Skeletal muscle cell (primary cell): ENCODE measurements around the gene NUMA1.

Experiments used
- DNase-seq: peaks from one replicate; pipeline ENCODE4 v3.0.0-alpha.2; 2010; ENCODE audit warnings: low read depth
- H3K4me3 ChIP-seq: 2 replicates; pipeline ENCODE4 v1.5.1; 2011; ENCODE audit warnings: low read depth, mild to moderate bottlenecking, control low read depth, low read length, moderate library complexity

Gene NUMA1

DNA sequence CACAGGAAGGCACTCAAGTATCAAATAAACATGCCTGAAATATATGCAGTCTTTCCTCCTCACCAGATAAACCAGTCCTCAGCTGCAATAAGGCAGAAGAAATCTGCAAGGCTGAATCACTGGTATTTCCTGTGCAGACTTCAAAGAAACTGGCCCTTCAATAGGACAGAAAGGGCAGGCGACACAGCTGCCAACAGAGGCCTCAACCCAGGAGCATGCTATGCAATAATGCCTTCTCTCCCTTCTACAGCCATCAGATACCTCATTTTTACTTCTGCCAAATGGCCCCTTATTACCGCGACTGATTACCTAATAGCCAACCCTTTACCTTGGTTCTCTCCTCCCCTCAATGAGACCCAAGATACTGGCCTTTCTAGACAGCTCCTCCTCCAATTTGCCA, 8.0 kb downstream of the NUMA1 start:
- DNase-seq, result peak; percentile 36
- no peak overlapping the region for H3K4me3 ChIP-seq

GRCh38 chr11:72070491-72070890, 9.9 kb downstream of the NUMA1 start:
- no peak overlapping the region for H3K4me3 ChIP-seq
- no peak for DNase-seq

- peak; percentile 53 for DNase-seq
- H3K4me3 ChIP-seq, result no peak overlapping the region
Measured at GRCh38 chr11:72069787-72070251, 10.5 kb downstream of the NUMA1 start.

DNA sequence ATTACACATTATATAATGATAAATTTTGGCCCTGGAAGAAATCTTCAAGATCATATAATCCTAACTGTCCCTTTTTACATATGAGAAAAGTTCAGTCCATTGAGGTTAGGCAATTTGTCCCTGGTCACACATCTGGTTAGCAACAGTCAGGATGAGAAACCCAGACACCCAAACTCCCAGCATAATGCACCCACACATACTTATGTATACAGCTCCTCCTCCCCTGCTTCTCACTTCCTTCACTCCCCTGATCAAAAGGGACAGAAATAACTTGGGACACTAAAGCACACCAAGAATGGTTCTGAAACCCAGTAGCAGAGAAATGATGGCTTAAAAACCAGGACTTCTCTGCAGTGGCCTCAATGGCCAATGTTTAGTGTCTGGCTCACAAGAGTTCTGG, 11.1 kb downstream of the NUMA1 start:
- H3K4me3 ChIP-seq, result no peak overlapping the region
- no peak for DNase-seq

DNA sequence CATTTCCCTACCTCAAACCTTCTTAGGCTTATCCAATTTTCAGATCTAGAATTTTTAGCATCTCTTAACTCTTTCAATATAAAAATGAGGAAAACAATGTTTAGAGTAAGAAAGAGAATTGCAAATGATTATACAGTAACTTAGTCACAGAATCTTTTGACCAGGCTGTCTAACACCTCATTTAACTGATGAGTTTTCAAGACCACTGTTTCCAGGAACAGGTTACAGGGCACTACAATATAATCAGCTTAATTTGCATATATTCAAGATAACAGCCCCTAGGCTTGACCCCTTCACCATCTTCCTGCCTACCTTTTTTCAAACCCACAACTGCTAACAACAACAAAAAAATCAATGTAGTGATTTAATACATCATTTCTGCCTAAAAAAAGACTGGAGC, 12.7 kb downstream of the NUMA1 start:
- H3K4me3 ChIP-seq, result no peak overlapping the region
- DNase-seq, result no peak

GRCh38 chr11:72067266-72067665, 13.1 kb downstream of the NUMA1 start:
- DNase-seq, result no peak
- no peak overlapping the region for H3K4me3 ChIP-seq

GRCh38 chr11:72066855-72067254, 13.5 kb downstream of the NUMA1 start:
- no peak for DNase-seq
- no peak overlapping the region for H3K4me3 ChIP-seq

DNA sequence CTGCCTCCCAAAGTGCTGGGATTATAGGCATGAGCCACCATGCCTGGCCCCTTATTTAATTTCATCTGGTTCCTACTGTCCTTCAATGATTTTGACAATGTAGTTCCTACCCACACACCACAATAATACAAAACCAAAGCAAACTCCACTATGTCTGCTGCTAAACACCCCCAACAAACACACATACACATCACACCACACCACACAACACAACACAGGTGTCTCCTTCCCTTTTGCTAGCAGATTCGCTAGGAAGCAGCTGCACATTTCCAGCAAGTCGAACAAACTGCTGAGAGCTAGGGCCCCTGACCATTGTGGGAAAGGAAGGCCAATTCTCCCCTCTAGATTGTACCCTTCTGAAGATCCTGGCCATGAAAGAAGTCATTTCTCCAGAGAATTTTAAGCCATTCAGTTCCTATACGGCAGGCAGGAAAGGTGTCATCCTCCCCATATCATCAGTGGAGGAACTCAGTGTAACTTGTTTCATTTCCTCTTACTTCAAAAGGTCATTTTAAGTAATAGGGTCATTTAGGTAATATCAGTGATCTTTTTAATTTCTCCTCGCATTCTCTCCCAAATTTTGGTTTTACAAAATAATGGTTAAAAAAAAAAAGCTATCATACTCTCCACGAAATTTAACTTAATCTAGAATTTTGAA, 18.5 kb downstream of the NUMA1 start:
- no peak for DNase-seq
- no peak overlapping the region for H3K4me3 ChIP-seq

DNA sequence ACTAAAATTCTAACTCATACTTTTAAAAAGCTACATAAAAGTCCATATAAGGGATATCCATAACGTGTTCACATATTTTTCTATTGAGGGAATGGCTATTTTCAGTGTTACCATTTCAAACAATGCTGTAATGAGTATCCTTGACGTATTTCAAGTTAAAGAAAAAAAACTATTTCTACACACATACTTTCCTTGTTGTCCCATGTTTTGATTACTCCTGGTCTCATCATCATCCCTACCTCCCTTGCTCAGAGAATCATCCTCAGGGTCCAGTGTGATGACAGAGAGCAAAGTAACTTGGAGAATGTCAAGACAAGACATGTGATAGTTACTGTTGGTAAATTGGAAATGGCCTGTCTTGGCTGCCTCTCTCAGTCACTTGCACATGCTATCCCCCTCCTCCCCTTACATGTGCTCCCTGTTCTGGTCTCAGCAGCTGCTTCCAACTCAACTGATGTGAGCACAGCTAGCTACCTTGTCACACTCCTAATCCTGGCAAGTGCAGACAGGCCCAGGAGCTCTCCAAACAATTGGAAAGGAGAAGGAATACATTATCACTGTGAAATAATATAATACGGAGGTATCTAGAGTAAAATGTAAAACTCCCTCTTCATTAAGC, 21.8 kb downstream of the NUMA1 start:
- H3K4me3 ChIP-seq, result no peak overlapping the region
- DNase-seq, result no peak

DNA sequence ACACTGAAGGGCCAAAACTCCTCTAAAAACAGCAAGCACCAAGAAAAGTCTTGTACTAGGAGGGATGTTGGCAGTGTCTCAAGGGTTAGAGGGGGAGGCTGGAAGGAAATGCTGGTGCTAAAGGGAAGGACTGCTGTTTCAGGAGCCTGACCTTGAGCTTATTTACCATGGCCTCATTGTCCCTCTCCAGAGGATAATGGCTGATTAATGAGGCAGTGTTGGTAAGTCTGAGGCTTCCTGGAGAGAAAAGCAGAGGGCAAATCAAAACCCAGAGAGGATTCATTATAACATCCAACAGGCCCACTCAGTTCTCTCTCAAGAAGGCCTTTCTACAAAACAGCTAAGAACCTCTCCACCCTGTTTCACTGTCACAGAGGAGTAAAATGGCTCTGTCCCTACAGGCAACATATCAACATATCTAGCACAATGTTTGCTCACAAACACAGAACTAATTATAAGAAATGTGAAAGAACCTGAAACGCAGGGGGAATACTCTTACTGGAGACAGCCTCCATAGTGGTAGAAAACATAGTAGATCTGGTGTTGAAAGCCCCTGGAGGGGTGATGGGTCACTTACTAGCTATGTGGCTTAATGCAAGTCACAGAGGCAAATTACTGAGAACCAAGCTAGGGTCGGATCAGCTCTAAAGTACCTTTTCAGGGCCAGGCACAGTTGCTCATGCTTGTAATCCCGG, 31.4 kb downstream of the NUMA1 start:
- no peak for DNase-seq
- H3K4me3 ChIP-seq, result no peak overlapping the region

- no peak overlapping the region for H3K4me3 ChIP-seq
- no peak for DNase-seq
Measured at GRCh38 chr11:72045849-72046248, 34.5 kb downstream of the NUMA1 start.

- no peak for DNase-seq
Measured at GRCh38 chr11:72042064-72042745, 38.1 kb downstream of the NUMA1 start.

DNA sequence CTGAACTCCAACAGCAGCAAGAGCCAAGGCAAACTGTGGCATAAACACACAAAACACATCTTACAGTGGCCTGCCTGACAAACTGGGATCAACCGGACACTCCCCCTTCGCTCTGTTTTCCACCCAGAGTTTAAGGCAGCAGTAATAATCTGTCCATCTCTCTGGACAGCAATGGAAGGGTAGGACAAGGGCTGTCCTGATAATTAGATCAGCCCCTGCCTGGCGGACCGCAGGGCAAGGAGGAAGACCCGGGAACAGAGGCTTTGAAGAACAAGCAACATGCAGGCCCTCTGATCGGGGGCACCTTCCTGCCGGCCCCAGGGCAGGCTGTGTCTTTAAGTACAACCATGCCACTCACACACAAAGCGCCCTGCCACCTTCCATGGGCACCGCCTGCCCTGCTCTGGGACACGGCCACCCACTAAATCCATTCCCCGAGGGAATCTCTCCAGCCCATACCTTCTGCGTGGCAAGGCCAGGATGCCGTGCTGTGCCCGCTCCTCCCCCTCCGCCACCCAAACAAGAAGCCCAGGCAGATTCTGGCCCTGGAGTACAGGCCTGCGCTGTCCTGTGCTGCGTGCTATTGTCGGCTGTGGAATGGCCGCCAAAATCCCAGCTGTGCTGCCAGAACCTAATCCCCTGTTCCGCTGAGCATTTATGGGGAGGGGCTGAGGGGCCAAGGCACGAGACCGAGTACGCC, 38.8 kb downstream of the NUMA1 start:
- peak overlapping the region; percentile 66 for H3K4me3 ChIP-seq
- DNase-seq, result peak; percentile 35

More at GRCh38 chr11:72042064-72042745, 38.1 kb downstream of the NUMA1 start:
- H3K4me3 ChIP-seq, result peak overlapping the region; percentile 66

GRCh38 chr11:72040491-72041363, 39.6 kb downstream of the NUMA1 start:
- peak overlapping the region; percentile 66 for H3K4me3 ChIP-seq
- DNase-seq, result peak; percentile 89

- no peak for DNase-seq
- peak overlapping the region; percentile 66 for H3K4me3 ChIP-seq
Measured at GRCh38 chr11:72039856-72040401, 40.4 kb downstream of the NUMA1 start.

- peak overlapping the region; percentile 66 for H3K4me3 ChIP-seq
- no peak for DNase-seq
Measured at GRCh38 chr11:72039031-72039855, 41.1 kb downstream of the NUMA1 start.

DNA sequence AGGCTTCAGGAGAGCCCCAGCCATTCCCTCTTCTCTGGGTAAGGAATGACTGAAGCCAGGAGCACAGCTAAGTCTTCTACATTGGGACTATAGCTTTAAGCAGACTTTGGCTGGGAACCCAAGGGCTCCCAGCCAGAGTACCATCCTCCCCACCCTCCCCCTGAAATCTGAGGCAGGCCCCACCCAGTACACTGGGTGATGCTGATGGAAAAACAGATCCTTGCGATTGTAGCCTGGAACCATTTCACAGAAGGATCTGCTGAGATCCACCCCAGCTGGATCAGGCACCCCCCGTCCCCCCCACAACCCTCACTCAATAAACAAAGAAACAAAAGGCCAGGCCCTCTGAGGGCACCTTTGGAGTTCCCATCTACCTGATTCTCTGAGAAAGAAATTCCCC, 41.9 kb downstream of the NUMA1 start:
- peak; percentile 54 for DNase-seq
- peak overlapping the region; percentile 66 for H3K4me3 ChIP-seq
